WTC11 (cell line): ENCODE measurements around the gene TRMT11. TPM values are rescaled to one million over a fixed set of nuclear protein-coding genes. Genes with fewer than 3 reads are reported as not detected.

ENCODE experiments used
- ATAC-seq: fragments of 200-7000 bp; cut with Tn5 transposase; 2 replicates; pipeline ENCODE4 v1.10.0; 2021; ENCODE audit warnings: mild to moderate bottlenecking, moderate library complexity
- CTCF ChIA-PET: fragments of 300-600 bp; sonication (Branson Sonifier 250); formaldehyde crosslinking; loops from one replicate; lab custom pipeline; 2021; ENCODE audit warnings: antibody characterized with exemption; lab: Charles Lee
- POLR2A ChIA-PET: fragments of 350-600 bp; sonication (Branson Sonifier 250); formaldehyde crosslinking; loops from one replicate; lab custom pipeline; 2021; ENCODE audit warnings: antibody characterized with exemption; lab: Charles Lee
- DNase-seq: peaks from one replicate; pipeline ENCODE4 v3.0.0; 2021; ENCODE audit warnings: low spot score
- H3K27ac Mint-ChIP-seq: 2 replicates; pipeline ENCODE4 v1.8.0; 2021; ENCODE audit warnings: mixed read lengths
- H3K27me3 Mint-ChIP-seq: 2 replicates; pipeline ENCODE4 v1.8.0; 2021; ENCODE audit warnings: low read depth, mild to moderate bottlenecking, moderate library complexity, mixed read lengths
- H3K36me3 Mint-ChIP-seq: 2 replicates; pipeline ENCODE4 v1.8.0; 2021; ENCODE audit warnings: mixed read lengths
- H3K4me1 Mint-ChIP-seq: 2 replicates; pipeline ENCODE4 v1.8.0; 2022; ENCODE audit warnings: mixed read lengths
- H3K4me3 Mint-ChIP-seq: 2 replicates; pipeline ENCODE4 v1.8.0; 2021; ENCODE audit warnings: mild to moderate bottlenecking, moderate library complexity, mixed read lengths
- H3K9me3 Mint-ChIP-seq: 2 replicates; pipeline ENCODE4 v1.8.0; 2021; ENCODE audit warnings: mixed read lengths
- ARID4B ChIP-seq: sonication (generic); formaldehyde crosslinking; IDR thresholded peaks from 2 replicates; pipeline ENCODE4 v1.8.0; 2023; ENCODE audit warnings: missing genetic modification reagents, mild to moderate bottlenecking, borderline replicate concordance
- ATF1 ChIP-seq: sonication (generic); formaldehyde crosslinking; IDR thresholded peaks from 2 replicates; pipeline ENCODE4 v1.8.1; 2023; ENCODE audit warnings: mild to moderate bottlenecking, moderate library complexity, missing genetic modification reagents
- EMX1 ChIP-seq: fragments of 250-450 bp; sonication (Bioruptor Pico); IDR thresholded peaks from 2 replicates; pipeline ENCODE4 v1.8.0; 2021; ENCODE audit warnings: mild to moderate bottlenecking
- FOXP1 ChIP-seq: sonication (generic); formaldehyde crosslinking; IDR thresholded peaks from 2 replicates; pipeline ENCODE4 v1.8.0; 2022; ENCODE audit warnings: missing genetic modification reagents, mild to moderate bottlenecking, moderate library complexity, borderline replicate concordance
- GABPB1 ChIP-seq: sonication (generic); formaldehyde crosslinking; IDR thresholded peaks from 2 replicates; pipeline ENCODE4 v1.8.1; 2023; ENCODE audit warnings: mild to moderate bottlenecking, missing genetic modification reagents
- HMGXB4 ChIP-seq: sonication (generic); formaldehyde crosslinking; IDR thresholded peaks from 2 replicates; pipeline ENCODE4 v1.8.1; 2023; ENCODE audit warnings: mild to moderate bottlenecking, moderate library complexity, missing genetic modification reagents
- OVOL2 ChIP-seq: fragments of 250-450 bp; sonication (Bioruptor Pico); IDR thresholded peaks from 2 replicates; pipeline ENCODE4 v1.9.0; 2021; ENCODE audit warnings: mild to moderate bottlenecking, borderline replicate concordance
- PRRX2 ChIP-seq: fragments of 250-450 bp; sonication (Bioruptor Pico); IDR thresholded peaks from 2 replicates; pipeline ENCODE4 v1.8.0; 2021; ENCODE audit warnings: mild to moderate bottlenecking
- RORB ChIP-seq: fragments of 250-450 bp; sonication (Bioruptor Pico); IDR thresholded peaks from 2 replicates; pipeline ENCODE4 v1.9.0; 2021; ENCODE audit warnings: mild to moderate bottlenecking
- SOX15 ChIP-seq: fragments of 250-450 bp; sonication (Bioruptor Pico); IDR thresholded peaks from 2 replicates; pipeline ENCODE4 v1.9.0; 2021; ENCODE audit warnings: mild to moderate bottlenecking
- STAT6 ChIP-seq: sonication (generic); formaldehyde crosslinking; conservative IDR thresholded peaks from 2 replicates; pipeline ENCODE4 v1.8.1; 2023; ENCODE audit warnings: mild to moderate bottlenecking, low read depth, missing genetic modification reagents, moderate library complexity
- TEAD4 ChIP-seq: sonication (generic); formaldehyde crosslinking; IDR thresholded peaks from 2 replicates; pipeline ENCODE4 v1.8.0; 2022; ENCODE audit warnings: mild to moderate bottlenecking, missing genetic modification reagents
- ZNF232 ChIP-seq: sonication (generic); formaldehyde crosslinking; IDR thresholded peaks from 2 replicates; pipeline ENCODE4 v1.8.0; 2022; ENCODE audit warnings: mild to moderate bottlenecking, missing genetic modification reagents
- ZNF317 ChIP-seq: sonication (generic); formaldehyde crosslinking; IDR thresholded peaks from 2 replicates; pipeline ENCODE4 v1.8.1; 2023; ENCODE audit warnings: low read depth, mild to moderate bottlenecking, moderate library complexity, missing genetic modification reagents, borderline replicate concordance
- ZNF671 ChIP-seq: fragments of 250-450 bp; sonication (Bioruptor Pico); IDR thresholded peaks from 2 replicates; pipeline ENCODE4 v1.8.0; 2021; ENCODE audit warnings: mild to moderate bottlenecking
- total RNA-seq: library from RNA; stranded (reverse); gene quantifications from 3 replicates; pipeline ENCODE4 v1.2.3, GENCODE V29; 2021
- TF ChIP-seq, protein P1 (sequence below): sonication (generic); formaldehyde crosslinking; IDR thresholded peaks from 2 replicates; pipeline ENCODE4 v1.8.0; 2022; ENCODE audit warnings: mild to moderate bottlenecking, missing genetic modification reagents
- TF ChIP-seq, protein P2 (sequence below): fragments of 250-450 bp; sonication (Bioruptor Pico); IDR thresholded peaks from 2 replicates; pipeline ENCODE4 v1.9.0; 2021; ENCODE audit warnings: moderate library complexity, mild to moderate bottlenecking, inconsistent platforms, borderline replicate concordance
- TF ChIP-seq, protein P3 (sequence below): sonication (generic); formaldehyde crosslinking; IDR thresholded peaks from 2 replicates; pipeline ENCODE4 v1.8.1; 2022; ENCODE audit warnings: missing genetic modification reagents, borderline replicate concordance
- TF ChIP-seq, protein P4 (sequence below): sonication (generic); formaldehyde crosslinking; IDR thresholded peaks from 2 replicates; pipeline ENCODE4 v1.8.1; 2023; ENCODE audit warnings: mild to moderate bottlenecking, missing genetic modification reagents
- TF ChIP-seq, protein P5 (sequence below): sonication (generic); formaldehyde crosslinking; IDR thresholded peaks from 2 replicates; pipeline ENCODE4 v1.8.0; 2023; ENCODE audit warnings: missing genetic modification reagents

Gene TRMT11
- total RNA-seq, 1 experiment from 2014 or later, result 32.3 TPM

- no peak for TF ChIP-seq GABPB1 (CRISPR knock-in tag)
- TF ChIP-seq, protein P1, sequence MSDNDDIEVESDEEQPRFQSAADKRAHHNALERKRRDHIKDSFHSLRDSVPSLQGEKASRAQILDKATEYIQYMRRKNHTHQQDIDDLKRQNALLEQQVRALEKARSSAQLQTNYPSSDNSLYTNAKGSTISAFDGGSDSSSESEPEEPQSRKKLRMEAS (CRISPR knock-in tag), result no peak
- TF ChIP-seq, protein P2, sequence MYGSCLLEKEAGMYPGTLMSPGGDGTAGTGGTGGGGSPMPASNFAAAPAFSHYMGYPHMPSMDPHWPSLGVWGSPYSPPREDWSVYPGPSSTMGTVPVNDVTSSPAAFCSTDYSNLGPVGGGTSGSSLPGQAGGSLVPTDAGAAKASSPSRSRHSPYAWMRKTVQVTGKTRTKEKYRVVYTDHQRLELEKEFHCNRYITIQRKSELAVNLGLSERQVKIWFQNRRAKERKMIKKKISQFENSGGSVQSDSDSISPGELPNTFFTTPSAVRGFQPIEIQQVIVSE (CRISPR knock-in tag), result no peak
- no peak for TF ChIP-seq TEAD4
- no peak for TF ChIP-seq ZNF317 (CRISPR knock-in tag)
- TF ChIP-seq RORB, result no peak
- no peak for TF ChIP-seq HMGXB4 (CRISPR knock-in tag)
- TF ChIP-seq, protein P3, sequence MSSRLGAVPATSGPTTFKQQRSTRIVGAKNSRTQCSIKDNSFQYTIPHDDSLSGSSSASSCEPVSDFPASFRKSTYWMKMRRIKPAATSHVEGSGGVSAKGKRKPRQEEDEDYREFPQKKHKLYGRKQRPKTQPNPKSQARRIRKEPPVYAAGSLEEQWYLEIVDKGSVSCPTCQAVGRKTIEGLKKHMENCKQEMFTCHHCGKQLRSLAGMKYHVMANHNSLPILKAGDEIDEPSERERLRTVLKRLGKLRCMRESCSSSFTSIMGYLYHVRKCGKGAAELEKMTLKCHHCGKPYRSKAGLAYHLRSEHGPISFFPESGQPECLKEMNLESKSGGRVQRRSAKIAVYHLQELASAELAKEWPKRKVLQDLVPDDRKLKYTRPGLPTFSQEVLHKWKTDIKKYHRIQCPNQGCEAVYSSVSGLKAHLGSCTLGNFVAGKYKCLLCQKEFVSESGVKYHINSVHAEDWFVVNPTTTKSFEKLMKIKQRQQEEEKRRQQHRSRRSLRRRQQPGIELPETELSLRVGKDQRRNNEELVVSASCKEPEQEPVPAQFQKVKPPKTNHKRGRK (CRISPR knock-in tag), result no peak
- TF ChIP-seq ZNF232 (CRISPR knock-in tag), result no peak
- TF ChIP-seq STAT6, result no peak
- no peak for TF ChIP-seq ARID4B
- TF ChIP-seq, protein P4, sequence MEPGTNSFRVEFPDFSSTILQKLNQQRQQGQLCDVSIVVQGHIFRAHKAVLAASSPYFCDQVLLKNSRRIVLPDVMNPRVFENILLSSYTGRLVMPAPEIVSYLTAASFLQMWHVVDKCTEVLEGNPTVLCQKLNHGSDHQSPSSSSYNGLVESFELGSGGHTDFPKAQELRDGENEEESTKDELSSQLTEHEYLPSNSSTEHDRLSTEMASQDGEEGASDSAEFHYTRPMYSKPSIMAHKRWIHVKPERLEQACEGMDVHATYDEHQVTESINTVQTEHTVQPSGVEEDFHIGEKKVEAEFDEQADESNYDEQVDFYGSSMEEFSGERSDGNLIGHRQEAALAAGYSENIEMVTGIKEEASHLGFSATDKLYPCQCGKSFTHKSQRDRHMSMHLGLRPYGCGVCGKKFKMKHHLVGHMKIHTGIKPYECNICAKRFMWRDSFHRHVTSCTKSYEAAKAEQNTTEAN (CRISPR knock-in tag), result no peak
- TF ChIP-seq, protein P5, sequence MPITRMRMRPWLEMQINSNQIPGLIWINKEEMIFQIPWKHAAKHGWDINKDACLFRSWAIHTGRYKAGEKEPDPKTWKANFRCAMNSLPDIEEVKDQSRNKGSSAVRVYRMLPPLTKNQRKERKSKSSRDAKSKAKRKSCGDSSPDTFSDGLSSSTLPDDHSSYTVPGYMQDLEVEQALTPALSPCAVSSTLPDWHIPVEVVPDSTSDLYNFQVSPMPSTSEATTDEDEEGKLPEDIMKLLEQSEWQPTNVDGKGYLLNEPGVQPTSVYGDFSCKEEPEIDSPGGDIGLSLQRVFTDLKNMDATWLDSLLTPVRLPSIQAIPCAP (CRISPR knock-in tag), result no peak
- TF ChIP-seq FOXP1 (CRISPR knock-in tag), result no peak
- no peak for TF ChIP-seq ZNF671 (CRISPR knock-in tag)
- TF ChIP-seq ATF1 (CRISPR knock-in tag), result no peak
- no peak for TF ChIP-seq PRRX2 (CRISPR knock-in tag)
- no peak for TF ChIP-seq EMX1 (CRISPR knock-in tag)
- no peak for TF ChIP-seq OVOL2 (CRISPR knock-in tag)
- TF ChIP-seq SOX15 (CRISPR knock-in tag), result no peak
- no peak for DNase-seq
- Mint-ChIP-seq H3K9me3 (peaks cover 4% of the 10 kb centered on the region; the same call in 1 of the 2 replicates), H3K27ac (no peak overlapping the region), H3K27me3 (peaks cover 3% of the 10 kb centered on the region), H3K4me1 (no peaks in the 10 kb centered on the region), H3K4me3 (no peak overlapping the region), H3K36me3 (no peaks in the 10 kb centered on the region)
- no peak for ATAC-seq
- CTCF ChIA-PET, result interaction anchor here (1.1 to 1.9 kb wide), 2 partner anchors 16 to 34 kb away, joined by 7 read pairs; partner anchors contain the start of gene HINT3
- POLR2A ChIA-PET, result no interaction called here
These were observed 45.9 kb upstream of the TRMT11 start for GRCh38 chr6:125940247-125941041.
